SU-DHL-6 (cell line): ENCODE data around the gene KLF15.

Experiments
- H2AFZ ChIP-seq: fragments of 200-600 bp; sonication (generic); 2 replicates; pipeline ENCODE4 v1.6.1; 2014; ENCODE audit warnings: low read depth, mild to moderate bottlenecking, moderate library complexity, mixed read lengths, antibody characterized with exemption, low read length; ENCODE audit not compliant: severe bottlenecking
- H3F3A ChIP-seq: fragments of 200-600 bp; shearing (Covaris generic); 2 replicates; pipeline ENCODE4 v1.6.0; 2016; ENCODE audit warnings: antibody characterized with exemption, mild to moderate bottlenecking; ENCODE audit not compliant: insufficient read depth
- H3K27ac ChIP-seq: fragments of 200-600 bp; sonication (generic); 2 replicates; pipeline ENCODE4 v1.5.1; 2016; ENCODE audit warnings: low read depth, mild to moderate bottlenecking, low read length, moderate library complexity, mixed read lengths
- H3K27me3 ChIP-seq: fragments of 200-600 bp; sonication (generic), shearing (Covaris generic); 2 replicates; pipeline ENCODE4 v1.6.0; 2014; ENCODE audit warnings: mild to moderate bottlenecking, low read length
- H3K36me3 ChIP-seq: fragments of 200-600 bp; sonication (generic); 2 replicates; pipeline ENCODE4 v1.6.1; 2014; ENCODE audit warnings: mild to moderate bottlenecking, low read length, mixed read lengths
- H3K4me2 ChIP-seq: fragments of 300-600, 200-600 bp; shearing (Covaris generic), sonication (generic); 2 replicates; pipeline ENCODE4 v1.6.0; 2014; ENCODE audit warnings: low read length, low read depth, mild to moderate bottlenecking; ENCODE audit not compliant: poor library complexity, severe bottlenecking
- H3K4me3 ChIP-seq: fragments of 200-600 bp; sonication (generic); 2 replicates; pipeline ENCODE4 v1.5.1; 2014; ENCODE audit warnings: antibody characterized with exemption, low read length, mild to moderate bottlenecking, mixed read lengths; ENCODE audit not compliant: insufficient read depth, poor library complexity, severe bottlenecking
- H3K79me2 ChIP-seq: fragments of 200-600 bp; sonication (generic); 2 replicates; pipeline ENCODE4 v1.6.1; 2014; ENCODE audit warnings: mild to moderate bottlenecking, low read length, moderate library complexity; ENCODE audit not compliant: insufficient read depth
- H3K9ac ChIP-seq: fragments of 200-600 bp; sonication (generic); 2 replicates; pipeline ENCODE4 v1.7.0; 2014; ENCODE audit warnings: mild to moderate bottlenecking, low read length
- H3K9me2 ChIP-seq: fragments of 200-600 bp; sonication (generic); replicated peaks from 2 replicates; pipeline ENCODE4 v1.6.1; 2014; ENCODE audit warnings: low read length; ENCODE audit not compliant: insufficient read depth
- H3K9me3 ChIP-seq: fragments of 200-600 bp; sonication (generic); 2 replicates; pipeline ENCODE4 v1.6.1; 2014; ENCODE audit warnings: low read length, mixed read lengths; ENCODE audit not compliant: insufficient read depth
- H4K20me1 ChIP-seq: fragments of 200-600 bp; sonication (generic); 2 replicates; pipeline ENCODE4 v1.6.1; 2014; ENCODE audit warnings: low read depth, mild to moderate bottlenecking, antibody characterized with exemption, low read length, moderate library complexity, mixed read lengths
- EZH2phosphoT487 ChIP-seq: fragments of 200-600 bp; sonication (generic), shearing (Covaris generic); conservative IDR thresholded peaks from 2 replicates; pipeline ENCODE4 v1.6.1; 2018; ENCODE audit warnings: mild to moderate bottlenecking, antibody characterized with exemption, low read length, moderate library complexity, mixed read lengths
- TF ChIP-seq, protein P1 (sequence below): fragments of 200-600 bp; sonication (generic); IDR thresholded peaks from one replicate; pipeline ENCODE4 v1.5.1; 2017; ENCODE audit warnings: antibody characterized with exemption, mild to moderate bottlenecking, low read length, moderate library complexity; ENCODE audit not compliant: insufficient read depth, poor library complexity, severe bottlenecking

KLF15 gene

DNA sequence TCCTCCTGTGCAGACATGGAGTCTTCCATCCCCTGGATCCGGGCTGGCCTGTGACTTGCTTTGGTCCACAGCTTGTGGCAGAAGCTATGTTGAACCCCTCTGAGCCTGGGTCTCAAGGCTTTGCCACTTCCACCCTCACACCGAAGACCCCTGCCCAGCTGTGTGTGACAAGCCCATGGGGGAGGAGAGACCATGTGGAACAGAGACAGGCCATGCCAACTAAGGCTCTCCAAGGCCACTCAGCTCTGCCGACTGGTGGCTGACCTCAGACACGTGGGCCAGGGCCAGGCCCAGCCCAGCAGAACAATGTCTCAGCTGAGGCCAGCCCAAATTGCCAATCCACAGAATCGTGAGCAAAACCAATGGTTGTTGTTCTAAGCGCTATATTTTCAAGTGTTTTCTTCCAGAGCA lies 21.1 kb upstream of the KLF15 start:
- H3K27ac ChIP-seq = no peak overlapping the region
- H3K9me2 ChIP-seq = no peaks in the 10 kb centered on the region
- no peak for TF ChIP-seq EZH2phosphoT487
- TF ChIP-seq, protein P1, sequence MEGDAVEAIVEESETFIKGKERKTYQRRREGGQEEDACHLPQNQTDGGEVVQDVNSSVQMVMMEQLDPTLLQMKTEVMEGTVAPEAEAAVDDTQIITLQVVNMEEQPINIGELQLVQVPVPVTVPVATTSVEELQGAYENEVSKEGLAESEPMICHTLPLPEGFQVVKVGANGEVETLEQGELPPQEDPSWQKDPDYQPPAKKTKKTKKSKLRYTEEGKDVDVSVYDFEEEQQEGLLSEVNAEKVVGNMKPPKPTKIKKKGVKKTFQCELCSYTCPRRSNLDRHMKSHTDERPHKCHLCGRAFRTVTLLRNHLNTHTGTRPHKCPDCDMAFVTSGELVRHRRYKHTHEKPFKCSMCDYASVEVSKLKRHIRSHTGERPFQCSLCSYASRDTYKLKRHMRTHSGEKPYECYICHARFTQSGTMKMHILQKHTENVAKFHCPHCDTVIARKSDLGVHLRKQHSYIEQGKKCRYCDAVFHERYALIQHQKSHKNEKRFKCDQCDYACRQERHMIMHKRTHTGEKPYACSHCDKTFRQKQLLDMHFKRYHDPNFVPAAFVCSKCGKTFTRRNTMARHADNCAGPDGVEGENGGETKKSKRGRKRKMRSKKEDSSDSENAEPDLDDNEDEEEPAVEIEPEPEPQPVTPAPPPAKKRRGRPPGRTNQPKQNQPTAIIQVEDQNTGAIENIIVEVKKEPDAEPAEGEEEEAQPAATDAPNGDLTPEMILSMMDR = no peak
- H4K20me1 ChIP-seq = no peaks in the 10 kb centered on the region
- H3K4me3 ChIP-seq = no peak overlapping the region
- H3K79me2 ChIP-seq = no peaks in the 10 kb centered on the region
- no peak overlapping the region for H2AFZ ChIP-seq
- H3K4me2 ChIP-seq = no peak overlapping the region
- H3K36me3 ChIP-seq = no peaks in the 10 kb centered on the region
- H3K9ac ChIP-seq = no peak overlapping the region
- H3F3A ChIP-seq = no peaks in the 10 kb centered on the region
- H3K27me3 ChIP-seq = no peaks in the 10 kb centered on the region
- no peaks in the 10 kb centered on the region for H3K9me3 ChIP-seq

DNA sequence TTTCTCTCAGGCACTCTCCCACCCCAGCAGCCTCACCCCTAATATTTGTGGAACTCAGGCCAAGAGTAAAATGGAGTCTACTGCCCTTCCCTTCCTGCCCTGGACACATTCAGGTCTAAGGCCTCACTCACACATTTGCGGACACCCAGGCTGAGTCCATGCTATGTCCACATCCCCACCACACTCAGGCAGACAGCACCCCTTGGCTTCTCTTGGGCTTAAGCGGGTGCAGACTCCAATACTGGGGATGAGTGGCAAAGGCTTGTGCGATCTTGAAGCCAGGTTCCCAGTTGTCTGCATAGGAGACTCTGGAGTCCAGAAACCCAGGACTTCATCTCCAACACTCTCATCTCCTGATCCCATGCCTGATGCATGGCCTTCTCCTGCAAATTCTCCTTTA lies 20.0 kb upstream of the KLF15 start:
- no peaks in the 10 kb centered on the region for H3K27me3 ChIP-seq
- no peak overlapping the region for H3K9ac ChIP-seq
- H2AFZ ChIP-seq = no peak overlapping the region
- no peak overlapping the region for H3K27ac ChIP-seq
- TF ChIP-seq, protein P1 = no peak
- TF ChIP-seq EZH2phosphoT487 = no peak
- no peak overlapping the region for H3K4me3 ChIP-seq
- no peaks in the 10 kb centered on the region for H3K9me2 ChIP-seq
- H3K9me3 ChIP-seq = no peaks in the 10 kb centered on the region
- H3K79me2 ChIP-seq = no peaks in the 10 kb centered on the region
- no peaks in the 10 kb centered on the region for H3F3A ChIP-seq
- no peaks in the 10 kb centered on the region for H4K20me1 ChIP-seq
- H3K4me2 ChIP-seq = no peak overlapping the region
- no peaks in the 10 kb centered on the region for H3K36me3 ChIP-seq

DNA sequence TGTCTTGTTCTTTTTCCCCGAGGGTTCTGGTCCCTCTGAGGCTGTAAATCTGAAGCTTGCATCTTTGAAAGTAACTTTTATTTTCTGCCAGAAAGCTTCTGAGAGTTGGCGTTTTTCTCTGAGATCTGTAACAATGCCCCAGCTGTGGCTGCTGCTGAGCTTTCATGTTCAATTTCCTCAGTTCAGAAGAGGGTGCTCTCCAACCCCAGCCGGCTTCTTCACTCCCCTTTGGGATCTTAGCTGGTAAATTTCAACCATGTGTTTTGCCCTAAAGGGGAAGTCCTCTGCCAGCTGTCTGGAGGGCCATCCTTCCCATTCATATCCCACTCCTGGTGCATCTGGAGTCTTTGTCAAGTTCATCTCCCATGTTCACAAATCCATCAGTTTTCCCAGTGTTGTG lies 19.2 kb upstream of the KLF15 start:
- no peak overlapping the region for H3K4me2 ChIP-seq
- no peaks in the 10 kb centered on the region for H3K36me3 ChIP-seq
- no peak overlapping the region for H2AFZ ChIP-seq
- no peak overlapping the region for H3K4me3 ChIP-seq
- TF ChIP-seq EZH2phosphoT487 = no peak
- TF ChIP-seq, protein P1 = no peak
- no peaks in the 10 kb centered on the region for H3F3A ChIP-seq
- H4K20me1 ChIP-seq = no peaks in the 10 kb centered on the region
- H3K9me3 ChIP-seq = no peaks in the 10 kb centered on the region
- no peak overlapping the region for H3K27ac ChIP-seq
- H3K27me3 ChIP-seq = no peaks in the 10 kb centered on the region
- H3K9ac ChIP-seq = no peak overlapping the region
- no peaks in the 10 kb centered on the region for H3K79me2 ChIP-seq
- H3K9me2 ChIP-seq = no peaks in the 10 kb centered on the region

DNA sequence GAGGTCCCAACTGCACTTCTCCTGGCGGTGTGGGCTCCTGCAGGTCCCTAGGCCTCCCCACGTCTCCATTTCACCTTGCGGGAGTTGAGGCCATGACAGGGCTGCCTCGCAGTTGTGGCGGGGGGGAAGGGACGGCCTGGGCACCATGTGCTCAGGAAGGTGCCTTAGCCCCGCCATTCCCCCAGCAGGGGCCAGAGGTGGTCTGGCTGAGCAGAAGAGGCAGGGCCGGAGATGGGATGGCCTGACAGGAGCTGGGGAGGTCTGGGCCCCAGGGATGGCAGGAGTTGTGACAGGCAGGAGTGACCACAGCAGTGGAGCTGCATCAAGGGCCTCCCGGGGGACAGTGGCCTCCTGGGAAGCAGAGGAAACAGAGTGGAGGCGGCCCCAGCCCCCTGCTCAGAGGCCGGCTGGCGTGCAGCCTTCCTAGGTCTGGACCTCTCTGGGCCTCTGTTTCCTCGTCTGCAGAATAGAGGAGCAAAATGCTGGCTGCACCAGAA lies 18.7 kb upstream of the KLF15 start:
- Histone ChIP-seq H3K4me3 (no peak overlapping the region), H3K79me2 (no peaks in the 10 kb centered on the region), H3F3A (no peaks in the 10 kb centered on the region), H4K20me1 (no peaks in the 10 kb centered on the region), H2AFZ (no peak overlapping the region), H3K9me3 (no peaks in the 10 kb centered on the region), H3K36me3 (no peaks in the 10 kb centered on the region), H3K9ac (no peak overlapping the region), H3K4me2 (no peak overlapping the region), H3K27ac (no peak overlapping the region), H3K27me3 (no peaks in the 10 kb centered on the region), H3K9me2 (no peaks in the 10 kb centered on the region)
- TF ChIP-seq, protein P1 = no peak
- no peak for TF ChIP-seq EZH2phosphoT487
